ENCODE measurements around the gene SLC22A2.

DNA sequence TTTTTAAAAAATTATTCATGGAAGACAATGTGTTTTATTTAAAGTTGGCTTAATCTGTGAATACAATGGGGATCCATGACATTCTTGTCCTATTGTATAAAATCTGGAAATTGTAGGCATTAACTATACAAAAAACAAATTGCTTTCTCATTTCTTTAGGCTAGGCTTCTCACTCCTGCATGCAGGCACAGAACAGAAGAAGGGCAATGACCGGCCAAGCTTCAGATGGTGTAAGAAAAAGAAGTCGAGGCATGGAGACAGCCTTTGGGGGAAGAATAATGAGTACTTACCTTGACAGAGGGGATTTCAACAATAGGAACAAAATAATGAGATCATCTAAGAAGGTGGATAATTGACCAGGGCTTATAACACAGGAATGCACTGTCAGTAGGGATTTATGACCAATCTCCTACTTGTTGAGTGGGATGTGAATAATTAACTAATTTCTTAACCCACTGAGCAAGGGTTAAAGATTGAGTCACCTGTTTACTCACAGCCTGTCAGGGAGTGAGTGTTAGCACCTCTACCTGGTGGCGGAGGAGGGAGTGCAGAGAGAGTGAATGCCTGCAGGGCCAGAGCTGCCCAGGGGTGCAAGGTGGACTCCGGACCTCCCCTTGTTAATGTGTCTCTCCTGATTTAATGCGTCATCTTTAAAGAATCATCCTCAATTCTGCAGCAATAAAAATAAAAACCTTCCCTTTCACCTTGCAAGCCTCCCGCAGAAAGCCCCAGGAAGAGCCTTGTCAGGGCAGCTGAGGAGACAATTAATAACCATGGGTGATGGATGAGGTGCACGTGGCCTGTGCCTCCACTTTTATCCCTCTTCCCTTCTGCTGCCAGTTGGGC is 3.9 kb downstream of the SLC22A2 start:
- TF ChIP-seq CTCF (conservative IDR thresholded peaks at IDR 0.05; ENCODE audit: low read depth in 2 of 2) (0 out of 4 replicates have a peak, but pooled peaks of 1 of the 2 experiments have one; percentile 8), POLR2AphosphoS5 (IDR thresholded peaks at IDR 0.05; ENCODE audit: low read depth) (no peak), JUNB (IDR thresholded peaks at IDR 0.05; ENCODE audit: unreplicated experiment) (no peak), ZNF114 (CRISPR knock-in tag; IDR thresholded peaks at IDR 0.05) (no peak), EZH2 (IDR thresholded peaks at IDR 0.05; ENCODE audit: low read depth, unreplicated experiment) (no peak), CREB1 (CRISPR knock-in tag; IDR thresholded peaks at IDR 0.05; ENCODE audit: low read depth) (no peak), EZH2phosphoT487 (IDR thresholded peaks at IDR 0.05; ENCODE audit: unreplicated experiment) (no peak), ZNF331 (CRISPR knock-in tag; IDR thresholded peaks at IDR 0.05; ENCODE audit: low read depth) (no peak), ETS1 (IDR thresholded peaks at IDR 0.05) (no peak), STAT1 (IDR thresholded peaks at IDR 0.05; ENCODE audit: unreplicated experiment) (no peak)
- TF ChIP-seq, protein P1, sequence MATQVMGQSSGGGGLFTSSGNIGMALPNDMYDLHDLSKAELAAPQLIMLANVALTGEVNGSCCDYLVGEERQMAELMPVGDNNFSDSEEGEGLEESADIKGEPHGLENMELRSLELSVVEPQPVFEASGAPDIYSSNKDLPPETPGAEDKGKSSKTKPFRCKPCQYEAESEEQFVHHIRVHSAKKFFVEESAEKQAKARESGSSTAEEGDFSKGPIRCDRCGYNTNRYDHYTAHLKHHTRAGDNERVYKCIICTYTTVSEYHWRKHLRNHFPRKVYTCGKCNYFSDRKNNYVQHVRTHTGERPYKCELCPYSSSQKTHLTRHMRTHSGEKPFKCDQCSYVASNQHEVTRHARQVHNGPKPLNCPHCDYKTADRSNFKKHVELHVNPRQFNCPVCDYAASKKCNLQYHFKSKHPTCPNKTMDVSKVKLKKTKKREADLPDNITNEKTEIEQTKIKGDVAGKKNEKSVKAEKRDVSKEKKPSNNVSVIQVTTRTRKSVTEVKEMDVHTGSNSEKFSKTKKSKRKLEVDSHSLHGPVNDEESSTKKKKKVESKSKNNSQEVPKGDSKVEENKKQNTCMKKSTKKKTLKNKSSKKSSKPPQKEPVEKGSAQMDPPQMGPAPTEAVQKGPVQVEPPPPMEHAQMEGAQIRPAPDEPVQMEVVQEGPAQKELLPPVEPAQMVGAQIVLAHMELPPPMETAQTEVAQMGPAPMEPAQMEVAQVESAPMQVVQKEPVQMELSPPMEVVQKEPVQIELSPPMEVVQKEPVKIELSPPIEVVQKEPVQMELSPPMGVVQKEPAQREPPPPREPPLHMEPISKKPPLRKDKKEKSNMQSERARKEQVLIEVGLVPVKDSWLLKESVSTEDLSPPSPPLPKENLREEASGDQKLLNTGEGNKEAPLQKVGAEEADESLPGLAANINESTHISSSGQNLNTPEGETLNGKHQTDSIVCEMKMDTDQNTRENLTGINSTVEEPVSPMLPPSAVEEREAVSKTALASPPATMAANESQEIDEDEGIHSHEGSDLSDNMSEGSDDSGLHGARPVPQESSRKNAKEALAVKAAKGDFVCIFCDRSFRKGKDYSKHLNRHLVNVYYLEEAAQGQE (IDR thresholded peaks at IDR 0.05; ENCODE audit: unreplicated experiment), result no peak

Measured in GM23338 (cell line).